NCI-H2196 (cell line): ENCODE results near the gene EFCAB12.

Source experiments
- DNase-seq: peaks from one replicate; lab custom pipeline; 2025; ENCODE audit not compliant: unreplicated experiment; lab: John Stamatoyannopoulos, UW

Gene EFCAB12

GRCh38 chr3:129428376-129429079, at the start of gene EFCAB12:
Gene EFCAB12, minus strand, starts transcription at chr3:129428636. Its CDS starts 148 bp downstream, at chr3:129428488.
- peak; percentile 99 for DNase-seq

DNA sequence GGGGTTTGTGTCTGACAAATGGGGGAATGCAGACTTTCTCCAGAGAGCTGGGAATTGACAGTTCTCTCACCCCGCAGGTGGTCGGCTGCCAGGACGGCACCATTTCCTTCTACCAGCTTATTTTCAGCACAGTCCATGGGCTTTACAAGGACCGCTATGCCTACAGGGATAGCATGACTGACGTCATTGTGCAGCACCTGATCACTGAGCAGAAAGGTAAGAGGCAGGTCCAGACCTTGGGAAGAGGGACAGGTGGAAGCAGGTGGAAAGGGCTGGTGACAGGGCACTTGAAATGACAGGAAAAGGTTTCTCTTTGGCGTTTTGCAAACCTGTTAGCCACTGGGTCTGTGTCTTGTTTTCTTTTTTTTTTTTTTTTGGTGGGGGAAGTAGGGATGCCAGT, 48.1 kb upstream of the EFCAB12 start:
- DNase-seq, result no peak

DNA sequence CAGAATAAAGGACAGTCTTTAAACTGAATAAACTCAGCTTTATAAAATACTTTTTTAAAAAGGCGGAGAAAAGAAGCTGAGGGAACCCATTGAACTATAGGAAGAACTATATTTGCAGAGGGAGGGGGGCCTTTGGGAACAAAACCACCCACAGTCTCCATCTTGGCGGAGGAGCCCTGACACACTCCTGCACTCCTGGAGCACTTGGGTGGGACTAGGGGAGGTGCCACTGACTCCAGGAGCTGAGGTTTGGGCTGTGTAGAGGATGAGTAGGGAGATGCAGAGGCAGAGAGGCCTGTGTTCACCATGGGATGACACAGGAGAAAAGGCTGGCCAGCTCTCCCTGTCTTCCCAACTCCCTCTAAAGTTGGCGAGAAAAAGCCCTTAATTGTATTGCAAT, 47.4 kb upstream of the EFCAB12 start:
- DNase-seq, result no peak

- DNase-seq, result no peak
These were observed 46.8 kb upstream of the EFCAB12 start for GRCh38 chr3:129474984-129475804.

DNA sequence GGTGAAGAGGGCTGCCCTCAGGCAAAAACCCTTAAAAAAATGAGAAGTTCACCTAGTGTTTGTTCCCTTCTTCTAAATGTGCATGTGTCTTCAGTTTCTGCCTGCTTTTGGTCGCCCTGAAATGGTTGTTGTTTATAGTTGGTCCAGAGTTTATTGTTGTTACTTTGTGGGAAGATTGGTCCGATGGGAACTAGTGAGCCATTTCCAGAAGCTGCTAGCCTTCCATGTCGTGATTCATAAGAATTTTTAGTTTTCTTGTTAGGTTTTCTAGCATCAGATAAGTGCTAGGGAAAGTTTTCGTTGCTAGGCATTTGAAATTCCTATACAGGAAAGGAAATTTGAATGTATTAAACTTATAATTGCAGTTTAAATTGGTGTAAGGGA, 45.3 kb upstream of the EFCAB12 start:
- no peak for DNase-seq

DNA sequence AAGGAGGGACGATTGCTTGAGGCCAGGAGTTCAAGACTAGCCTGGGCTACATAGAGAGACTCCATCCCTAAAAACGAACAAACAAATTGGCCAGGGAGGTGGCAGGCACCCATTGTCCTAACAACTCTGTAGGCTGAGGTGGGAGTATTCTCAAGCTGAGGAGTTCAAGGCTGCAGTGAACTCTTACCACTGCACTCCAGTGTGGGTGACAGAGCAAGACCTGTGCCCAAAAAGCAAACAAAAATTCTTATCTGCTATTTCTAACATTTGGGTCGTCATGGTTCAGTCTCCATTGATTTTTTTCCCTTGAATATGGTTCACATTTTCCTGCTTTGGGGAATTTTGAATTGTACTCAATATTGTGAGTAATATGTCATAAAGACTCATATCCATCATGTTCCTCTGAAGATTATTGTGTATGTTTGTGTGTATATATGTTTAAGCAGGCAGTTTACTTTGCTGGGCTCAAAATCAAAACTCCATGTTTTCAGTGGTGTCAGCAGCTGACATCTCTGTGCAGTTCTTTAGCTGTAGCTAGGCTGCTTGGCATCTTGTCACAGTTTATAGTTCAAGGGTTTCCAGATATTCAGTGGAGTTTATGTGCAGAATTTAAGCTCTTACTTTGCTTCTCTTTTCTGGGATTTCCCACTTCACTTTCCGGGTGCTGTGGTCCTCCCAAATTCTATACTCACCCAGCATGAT, 44.8 kb upstream of the EFCAB12 start:
- no peak for DNase-seq

- no peak for DNase-seq
These were observed 42.4 kb upstream of the EFCAB12 start for GRCh38 chr3:129470861-129471260.

DNA sequence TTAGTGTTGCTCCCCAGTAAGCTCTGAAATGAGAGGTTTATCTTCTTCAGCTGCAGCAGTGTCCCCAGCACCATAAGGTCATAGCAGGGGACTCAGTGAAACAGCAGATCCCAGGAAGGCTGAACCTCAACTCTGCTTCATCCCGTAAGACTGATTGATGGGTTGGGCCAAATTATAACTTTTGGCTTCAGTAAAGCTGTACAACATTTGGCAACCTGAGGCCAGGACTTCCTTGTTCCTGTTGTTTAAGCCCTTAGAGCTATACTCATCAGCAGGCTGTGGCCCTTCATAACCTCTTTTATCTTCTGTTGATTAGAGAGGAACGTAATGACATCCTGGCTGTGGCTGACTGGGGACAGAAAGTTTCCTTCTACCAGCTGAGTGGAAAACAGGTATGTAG, 40.6 kb upstream of the EFCAB12 start:
- no peak for DNase-seq

DNA sequence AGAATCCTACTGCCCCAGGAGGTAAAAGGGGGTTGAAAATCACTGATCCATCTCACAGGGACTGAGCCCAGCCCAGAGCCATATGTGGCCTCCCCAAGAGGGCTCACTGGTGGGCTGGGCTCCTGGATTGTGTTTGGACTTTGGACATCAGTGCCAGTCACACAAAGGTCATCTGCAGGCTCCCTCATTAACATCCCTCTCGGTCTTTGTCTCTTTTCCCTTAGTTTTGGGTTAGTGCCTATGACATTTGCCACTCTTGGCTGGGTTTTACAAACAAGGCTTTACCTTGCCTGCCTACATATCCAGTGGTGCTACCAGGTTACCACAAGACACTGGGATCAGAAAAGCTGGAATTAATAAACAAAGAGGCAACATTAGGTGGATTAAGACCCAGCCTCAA, 39.5 kb upstream of the EFCAB12 start:
- no peak for DNase-seq

DNA sequence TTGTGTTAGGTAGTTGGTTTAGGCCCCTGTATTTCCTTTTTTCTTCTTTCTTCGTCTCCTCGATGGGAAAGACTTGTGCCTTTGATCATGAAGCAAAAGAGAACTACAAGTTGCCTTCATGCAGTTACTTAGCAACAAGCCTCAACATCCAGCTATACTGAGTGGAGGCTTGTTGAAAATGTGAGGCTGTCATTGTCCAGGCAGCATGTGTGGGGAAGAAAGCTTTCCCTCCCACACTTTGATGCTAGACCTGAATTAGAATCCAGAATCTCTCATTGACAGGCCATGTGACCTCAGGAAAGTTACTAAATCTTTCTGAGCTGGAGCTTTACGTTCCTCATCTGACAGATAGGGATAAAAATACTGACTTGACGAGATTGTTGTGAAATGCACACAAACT, 35.3 kb upstream of the EFCAB12 start:
- DNase-seq, result no peak

DNA sequence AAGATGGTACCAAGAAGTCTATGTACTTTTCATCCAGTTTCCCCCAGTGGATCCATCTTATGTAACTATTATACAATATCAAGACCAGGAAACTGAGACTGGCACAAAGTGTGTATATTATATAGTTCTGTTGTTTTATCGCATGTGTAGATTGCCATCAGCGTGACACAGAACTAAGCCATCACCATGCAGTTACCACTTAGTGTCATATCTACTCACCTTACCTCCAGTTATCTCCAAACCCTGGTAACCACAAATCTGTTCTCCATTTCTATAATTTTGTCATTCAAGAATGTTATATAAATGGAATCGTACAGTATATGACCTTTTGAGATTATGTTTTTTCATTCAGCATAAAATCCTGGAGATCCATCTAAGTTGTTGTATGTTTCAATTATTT, 34.7 kb upstream of the EFCAB12 start:
- no peak for DNase-seq

- DNase-seq, result no peak
These were observed 34.0 kb upstream of the EFCAB12 start for GRCh38 chr3:129462361-129462968.

DNA sequence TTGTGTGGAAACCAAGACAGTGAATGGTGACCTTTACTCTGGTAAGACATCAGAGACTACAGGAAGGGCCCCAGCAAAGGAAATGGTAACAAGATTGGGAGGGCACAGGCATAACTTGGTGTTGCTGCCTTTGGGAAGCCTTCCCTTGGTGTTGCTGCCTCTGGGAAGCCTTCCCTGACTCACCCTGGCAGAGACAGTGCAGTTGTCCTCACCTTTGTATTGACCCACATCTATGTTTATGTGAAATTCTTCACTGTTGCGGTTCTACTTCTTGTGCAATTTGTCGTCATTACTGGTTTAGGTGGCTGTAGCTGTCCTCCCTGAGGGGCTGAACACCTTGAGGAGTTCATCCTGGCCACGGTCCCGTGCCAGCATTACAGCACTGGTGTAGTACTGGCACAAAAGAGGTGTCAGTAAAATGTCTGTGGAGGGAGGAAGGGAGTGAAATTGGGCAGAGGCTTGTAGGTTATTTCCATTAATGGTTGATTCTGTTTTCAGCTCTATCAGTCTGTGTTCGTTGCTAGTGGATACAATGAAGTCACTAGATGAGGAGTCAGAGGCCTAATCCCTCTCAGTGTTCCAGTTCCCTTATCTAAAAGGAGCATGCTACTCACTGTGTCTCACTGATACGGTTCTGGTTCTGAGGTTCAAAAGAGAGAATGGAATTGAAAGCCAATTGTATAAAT, 33.2 kb upstream of the EFCAB12 start:
- no peak for DNase-seq

DNA sequence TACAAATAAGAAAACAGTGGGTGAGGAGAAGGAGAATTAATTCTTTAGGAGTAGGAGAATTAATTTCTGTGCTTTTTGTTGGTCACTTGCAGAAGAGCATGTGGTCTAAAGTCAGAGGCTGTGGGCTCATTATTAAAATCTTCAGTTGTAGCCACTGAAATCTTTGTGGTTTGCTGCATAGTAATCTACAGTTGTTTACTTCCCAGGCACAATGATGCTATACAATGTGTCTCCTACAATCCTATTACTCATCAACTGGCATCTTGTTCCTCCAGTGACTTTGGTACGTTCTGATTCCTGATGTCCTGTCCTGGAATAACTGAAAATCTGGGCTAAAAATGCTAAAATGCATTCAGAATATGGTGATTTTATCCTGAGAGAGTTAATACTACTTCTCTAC, 32.6 kb upstream of the EFCAB12 start:
- no peak for DNase-seq

DNA sequence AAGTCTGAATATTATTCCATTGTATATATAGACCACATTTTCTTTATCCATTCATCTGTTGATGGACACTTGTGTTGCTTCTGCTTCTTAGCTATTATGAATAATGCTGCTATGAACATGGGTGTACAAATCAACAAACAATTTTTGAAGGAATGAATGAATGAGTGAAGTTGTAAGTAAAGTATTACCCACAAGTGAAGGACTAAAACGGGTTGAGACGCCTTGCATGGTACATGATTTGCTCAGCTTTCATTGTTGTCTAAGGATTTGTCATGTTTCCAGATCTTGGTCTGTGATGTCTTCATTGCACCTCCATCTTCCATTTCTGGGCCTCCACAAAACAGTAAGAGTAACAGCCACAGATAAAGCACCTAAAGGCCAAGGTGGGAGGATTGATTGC, 32.1 kb upstream of the EFCAB12 start:
- no peak for DNase-seq

- DNase-seq, result no peak
These were observed 31.7 kb upstream of the EFCAB12 start for GRCh38 chr3:129460155-129460554.

DNA sequence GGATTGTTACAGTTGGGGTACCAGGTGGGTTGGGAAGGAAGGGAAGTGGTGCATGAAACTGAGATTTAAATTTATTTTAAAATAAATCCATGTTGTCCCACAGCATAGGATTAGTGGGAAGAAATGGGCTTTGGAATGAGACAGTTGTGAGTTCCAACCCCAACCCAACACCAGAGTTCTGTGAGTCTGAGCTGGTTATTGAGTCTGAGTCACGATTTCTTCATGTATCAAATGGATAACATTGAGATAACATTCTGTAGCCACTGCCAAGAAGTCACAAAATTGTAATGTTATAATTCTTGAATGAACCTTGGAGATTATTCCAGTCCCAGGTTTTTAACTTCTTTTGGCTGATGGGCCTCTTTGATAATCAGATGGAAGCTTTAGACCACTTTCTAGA, 25.3 kb upstream of the EFCAB12 start:
- no peak for DNase-seq

DNA sequence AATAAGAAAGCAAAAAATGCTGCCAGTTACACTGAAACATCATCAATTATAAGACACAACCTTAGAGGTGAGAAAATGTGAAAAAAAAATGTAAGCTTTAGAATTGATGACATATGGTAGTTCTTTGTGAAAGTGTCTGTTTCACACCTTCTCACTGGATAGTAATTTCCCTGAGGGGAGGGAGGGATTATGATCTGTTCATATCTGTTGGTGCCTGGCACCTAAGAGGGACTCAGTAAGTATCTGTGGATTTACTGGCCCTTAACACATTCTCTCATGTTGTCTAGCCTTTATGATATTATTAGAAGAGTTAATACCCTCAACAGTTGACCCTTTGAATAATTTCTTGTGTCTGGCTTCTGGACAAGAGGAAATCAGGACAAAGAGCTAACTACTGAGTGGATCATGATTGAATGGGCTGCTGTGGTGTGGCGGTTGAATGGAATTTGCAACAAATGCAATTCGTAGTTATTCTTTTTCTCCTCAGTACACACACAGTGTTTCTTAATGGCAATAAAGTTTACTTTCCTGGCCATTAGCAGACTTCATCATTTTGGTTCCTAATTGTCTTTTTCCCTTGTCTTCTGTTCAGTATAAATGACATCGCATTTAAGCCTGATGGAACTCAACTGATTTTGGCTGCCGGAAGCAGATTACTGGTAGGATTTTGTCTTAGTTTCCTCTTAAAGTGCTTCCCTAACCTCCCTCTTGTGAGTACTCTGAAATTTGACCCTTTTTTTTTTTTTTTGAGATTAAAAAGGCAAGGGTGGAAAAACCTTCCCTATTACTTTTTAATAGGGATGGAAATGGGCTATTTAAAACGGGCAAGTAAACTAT, 21.1 kb upstream of the EFCAB12 start:
- DNase-seq, result no peak

- no peak for DNase-seq
These were observed 19.9 kb upstream of the EFCAB12 start for GRCh38 chr3:129448186-129448895.
